ENCODE results near the gene NFE2. TPM values are rescaled to one million over a fixed set of nuclear protein-coding genes. Genes with fewer than 3 reads are reported as not detected.
A peak's percentile ranks its signal among the peaks of the same experiment; 100 is the strongest.
"Not testable (repeated sequence)": the region's sequence is repeated elsewhere in the genome, so short reads cannot be mapped to it uniquely, and the experiment has no call there.

Gene NFE2
- total RNA-seq, 3 donors from 2014 or later, result 0.15 to 0.48 (median 0.33) TPM

DNA sequence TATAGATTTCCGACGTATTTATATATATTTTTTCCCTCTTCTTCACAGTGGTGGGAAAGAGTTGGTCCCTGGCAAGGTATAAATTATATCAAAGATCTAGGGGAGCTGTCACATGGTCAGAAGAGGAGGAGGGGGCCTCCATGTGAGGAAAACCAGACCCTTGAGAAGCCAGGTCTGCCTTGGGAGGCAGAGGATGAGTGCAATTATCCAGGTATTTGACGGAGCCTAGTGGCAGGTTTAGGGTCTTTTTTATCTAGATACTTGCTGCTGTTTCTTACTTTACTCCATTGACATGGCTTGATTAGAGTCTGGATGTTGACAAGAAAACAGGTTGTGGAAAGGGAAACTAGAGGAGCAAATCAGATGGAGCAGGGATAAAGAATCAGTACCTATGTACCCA lies 29.6 kb upstream of the NFE2 start:
- TF ChIP-seq POLR2AphosphoS5 (IDR thresholded peaks at IDR 0.05) (no peak), POLR2A (IDR thresholded peaks at IDR 0.05) (no peak), CTCF (IDR thresholded peaks at IDR 0.05) (no peak)
- no peaks in the 10 kb centered on the region for H3K9me3 ChIP-seq
- no peak overlapping the region for H3K4me3 ChIP-seq
- H3K36me3 ChIP-seq, result no peaks in the 10 kb centered on the region
- H3K4me1 ChIP-seq, result no peaks in the 10 kb centered on the region
- intact Hi-C loops (cut with DNase I; ENCODE audit: low total_unique reads), result no loop called here
- H3K27ac ChIP-seq, result no peak overlapping the region
- H3K27me3 ChIP-seq, result no peaks in the 10 kb centered on the region
- no peak for DNase-seq (ENCODE audit: low spot score in 2 of 2)

DNA sequence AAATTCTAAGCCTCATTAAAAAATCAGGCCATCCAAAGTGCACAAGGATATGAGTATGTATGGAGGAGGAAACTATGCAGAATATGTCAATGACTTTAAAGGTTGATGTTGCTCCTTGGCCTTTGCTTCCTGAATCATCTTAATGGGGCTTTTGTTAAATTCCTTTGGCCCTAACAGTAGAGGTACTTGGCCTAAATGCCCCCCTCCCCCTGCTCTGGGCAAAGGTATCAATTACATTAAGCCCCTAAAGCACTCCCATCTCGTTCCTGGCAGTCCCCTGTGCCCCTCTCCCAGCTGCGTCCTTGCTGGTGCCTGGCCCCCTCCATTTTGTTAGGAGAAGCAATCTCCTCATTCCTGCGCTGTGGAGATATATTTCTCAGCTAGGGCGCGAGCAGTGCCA lies 28.9 kb upstream of the NFE2 start:
- no peak for DNase-seq (ENCODE audit: low spot score in 2 of 2)
- no peaks in the 10 kb centered on the region for H3K4me1 ChIP-seq
- no peak overlapping the region for H3K27ac ChIP-seq
- intact Hi-C loops (cut with DNase I; ENCODE audit: low total_unique reads), result no loop called here
- H3K9me3 ChIP-seq, result no peaks in the 10 kb centered on the region
- no peak overlapping the region for H3K4me3 ChIP-seq
- H3K36me3 ChIP-seq, result no peaks in the 10 kb centered on the region
- TF ChIP-seq POLR2A (IDR thresholded peaks at IDR 0.05) (no peak), CTCF (IDR thresholded peaks at IDR 0.05) (no peak), POLR2AphosphoS5 (IDR thresholded peaks at IDR 0.05) (no peak)
- no peaks in the 10 kb centered on the region for H3K27me3 ChIP-seq

DNA sequence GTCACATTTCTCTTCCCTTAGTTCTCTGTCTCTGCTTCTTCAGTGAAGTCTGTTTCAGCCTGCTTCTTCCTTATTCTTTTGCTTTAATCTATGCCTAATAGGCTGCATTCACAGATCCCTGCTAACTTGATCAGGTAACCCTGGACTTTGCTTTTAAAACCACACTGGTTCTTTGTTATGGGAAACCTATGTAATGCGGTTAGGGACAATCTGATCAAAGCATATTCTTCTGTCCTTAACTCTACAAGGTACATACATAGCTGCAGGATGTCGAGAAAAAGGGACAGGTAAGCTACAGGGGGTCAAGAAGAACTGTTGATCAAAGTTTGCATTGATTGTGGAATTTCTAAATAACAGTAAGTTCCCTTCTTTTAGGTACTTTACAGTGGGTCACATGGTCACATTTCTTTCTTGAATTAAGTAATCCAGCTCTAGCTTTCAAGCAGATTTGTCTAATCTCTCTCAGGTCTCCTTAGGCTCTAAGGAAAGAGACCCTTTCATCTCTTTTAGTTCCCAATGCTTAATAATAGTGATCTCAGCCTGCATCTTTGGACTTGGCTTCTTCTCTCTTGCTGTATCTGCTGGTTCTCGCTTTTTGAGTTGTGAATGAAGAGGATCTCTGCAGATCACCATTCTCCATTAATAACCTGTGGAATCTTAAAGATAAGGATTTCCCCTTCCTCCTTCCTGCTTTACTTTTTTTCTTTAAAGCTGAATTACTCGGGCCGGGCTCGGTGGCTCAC lies 28.0 kb upstream of the NFE2 start:
- no peak overlapping the region for H3K27ac ChIP-seq
- TF ChIP-seq POLR2AphosphoS5 (IDR thresholded peaks at IDR 0.05) (no peak), CTCF (IDR thresholded peaks at IDR 0.05) (no peak), POLR2A (IDR thresholded peaks at IDR 0.05) (no peak)
- H3K9me3 ChIP-seq, result no peaks in the 10 kb centered on the region
- no peak for DNase-seq (ENCODE audit: low spot score in 2 of 2)
- H3K4me3 ChIP-seq, result no peak overlapping the region
- H3K4me1 ChIP-seq, result no peaks in the 10 kb centered on the region
- intact Hi-C loops (cut with DNase I; ENCODE audit: low total_unique reads), result no loop called here
- H3K27me3 ChIP-seq, result no peaks in the 10 kb centered on the region
- no peaks in the 10 kb centered on the region for H3K36me3 ChIP-seq

DNA sequence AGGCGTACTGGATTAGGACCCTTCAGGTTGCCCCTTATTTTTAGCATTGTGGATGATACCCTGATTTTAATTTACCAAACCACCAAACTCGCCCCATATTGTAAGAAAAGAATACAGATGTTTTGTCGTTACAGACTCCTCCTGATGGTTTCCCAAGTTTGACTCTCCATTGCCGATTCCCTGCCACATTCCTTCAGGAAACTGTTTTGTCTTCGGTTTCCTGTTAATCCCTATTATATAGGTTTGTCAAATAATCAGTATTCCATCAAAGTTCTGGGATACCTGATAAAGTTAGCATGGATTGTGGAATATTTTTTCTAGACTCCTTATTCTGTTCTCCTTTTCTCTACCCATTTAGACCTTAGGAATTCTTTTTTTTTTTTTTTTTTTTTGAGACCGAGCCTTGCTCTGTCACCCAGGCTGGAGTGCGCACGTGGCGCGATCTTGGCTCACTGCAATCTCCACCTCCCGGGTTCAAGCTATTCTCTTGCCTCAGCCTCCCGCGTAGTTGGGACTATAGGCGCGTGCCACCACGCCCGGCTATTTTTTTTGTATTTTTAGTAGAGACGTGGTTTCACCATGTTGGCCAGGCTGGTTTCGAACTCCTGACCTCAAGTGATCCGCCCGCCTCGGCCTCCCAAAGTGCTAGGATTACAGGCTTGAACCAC lies 24.8 kb upstream of the NFE2 start:
- H3K36me3 ChIP-seq; H3K9me3 ChIP-seq; H3K4me1 ChIP-seq; DNase-seq (ENCODE audit: low spot score in 2 of 2); H3K27me3 ChIP-seq; intact Hi-C loops (cut with DNase I; ENCODE audit: low total_unique reads): not testable (repeated sequence)
- H3K27ac ChIP-seq, result peak overlapping the region; percentile 88 to 89
- H3K4me3 ChIP-seq, result peak overlapping the region; percentile 59 to 84 (median 63)

GRCh38 chr12:54324617-54325441 lies 24.0 kb upstream of the NFE2 start, which contains the start of gene COPZ1:
COPZ1 (plus strand) TSS chr12:54325131; CDS start chr12:54325164, 33 bp downstream.
- Histone ChIP-seq H3K27me3 (no peaks in the 10 kb centered on the region), H3K36me3 (no peaks in the 10 kb centered on the region), H3K4me3 (peak within 1 kb of the TSS; percentile 59 to 84 (median 63)), H3K9me3 (no peaks in the 10 kb centered on the region), H3K4me1 (no peaks in the 10 kb centered on the region), H3K27ac (peak within 1 kb of the TSS; percentile 88 to 89)
- intact Hi-C loops (cut with DNase I; ENCODE audit: low total_unique reads), result no loop called here
- TF ChIP-seq POLR2A (IDR thresholded peaks at IDR 0.05) (peak; percentile 80), POLR2AphosphoS5 (IDR thresholded peaks at IDR 0.05) (peak; percentile 74 to 96 (median 88)), CTCF (IDR thresholded peaks at IDR 0.05) (peak; percentile 7 to 57 (median 53))
- peak; percentile 93 to 99 for DNase-seq (ENCODE audit: low spot score in 2 of 2)
